Activated B cell treated with CpG ODN at 0.5 μM for 24 hours (primary cell): ENCODE data around the gene PFDN4. TPM values are rescaled to one million over a fixed set of nuclear protein-coding genes. Genes with fewer than 3 reads are reported as not detected.
A peak's percentile ranks its signal among the peaks of the same experiment; 100 is the strongest.

Source experiments
- ATAC-seq: fragments of 200-7000 bp; cut with Tn5 transposase; one replicate; pipeline ENCODE4 v1.10.0; 2021; ENCODE audit warnings: low read depth, mild to moderate bottlenecking, moderate library complexity
- CTCF ChIA-PET: fragments of 350-600 bp; sonication (Branson Sonifier 250); formaldehyde crosslinking; loops from one replicate; lab custom pipeline; 2021; ENCODE audit warnings: antibody characterized with exemption; lab: Charles Lee
- POLR2A ChIA-PET: fragments of 350-600 bp; sonication (Branson Sonifier 250); formaldehyde crosslinking; loops from one replicate; lab custom pipeline; 2021; ENCODE audit warnings: antibody characterized with exemption; lab: Charles Lee
- DNase-seq: peaks from one replicate; pipeline ENCODE4 v3.0.0; 2022
- H3K27ac Mint-ChIP-seq: one replicate; pipeline ENCODE4 v1.8.0; 2020; ENCODE audit warnings: mixed read lengths
- H3K27me3 Mint-ChIP-seq: one replicate; pipeline ENCODE4 v1.8.0; 2021; ENCODE audit warnings: mixed read lengths
- H3K36me3 Mint-ChIP-seq: one replicate; pipeline ENCODE4 v1.8.0; 2021; ENCODE audit warnings: low read depth, mixed read lengths
- H3K4me1 Mint-ChIP-seq: one replicate; pipeline ENCODE4 v1.8.0; 2021; ENCODE audit warnings: mixed read lengths
- H3K4me3 Mint-ChIP-seq: one replicate; pipeline ENCODE4 v1.8.0; 2020; ENCODE audit warnings: mild to moderate bottlenecking, mixed read lengths
- H3K9me3 Mint-ChIP-seq: one replicate; pipeline ENCODE4 v1.8.0; 2020; ENCODE audit warnings: mixed read lengths
- intact Hi-C: fragments of 100-400 bp; cut with micrococcal nuclease; formaldehyde crosslinking; loops from one replicate; pipeline ENCODE4 v1.15.1; 2024
- total RNA-seq: library from RNA; stranded (reverse); gene quantifications from 2 replicates; pipeline ENCODE4 v1.2.3, GENCODE V29; 2022
- TF ChIP-seq, protein P1 (sequence below): fragments of 200-600 bp; IDR thresholded peaks from one replicate; pipeline ENCODE4 v1.8.0; 2022; ENCODE audit warnings: antibody characterized with exemption, mild to moderate bottlenecking

PFDN4 gene
- total RNA-seq, 1 donor from 2014 or later, result 16.5 TPM

GRCh38 chr20:54189630-54190029 is 18.3 kb upstream of the PFDN4 start:
- H3K4me1 Mint-ChIP-seq, result no peaks in the 10 kb centered on the region
- peaks cover 7% of the 10 kb centered on the region for H3K27me3 Mint-ChIP-seq
- ATAC-seq (no peak), DNase-seq (no peak)
- ChIA-PET POLR2A (no interaction called here), CTCF (no interaction called here)
- no peaks in the 10 kb centered on the region for H3K36me3 Mint-ChIP-seq
- no peaks in the 10 kb centered on the region for H3K9me3 Mint-ChIP-seq
- TF ChIP-seq, protein P1, sequence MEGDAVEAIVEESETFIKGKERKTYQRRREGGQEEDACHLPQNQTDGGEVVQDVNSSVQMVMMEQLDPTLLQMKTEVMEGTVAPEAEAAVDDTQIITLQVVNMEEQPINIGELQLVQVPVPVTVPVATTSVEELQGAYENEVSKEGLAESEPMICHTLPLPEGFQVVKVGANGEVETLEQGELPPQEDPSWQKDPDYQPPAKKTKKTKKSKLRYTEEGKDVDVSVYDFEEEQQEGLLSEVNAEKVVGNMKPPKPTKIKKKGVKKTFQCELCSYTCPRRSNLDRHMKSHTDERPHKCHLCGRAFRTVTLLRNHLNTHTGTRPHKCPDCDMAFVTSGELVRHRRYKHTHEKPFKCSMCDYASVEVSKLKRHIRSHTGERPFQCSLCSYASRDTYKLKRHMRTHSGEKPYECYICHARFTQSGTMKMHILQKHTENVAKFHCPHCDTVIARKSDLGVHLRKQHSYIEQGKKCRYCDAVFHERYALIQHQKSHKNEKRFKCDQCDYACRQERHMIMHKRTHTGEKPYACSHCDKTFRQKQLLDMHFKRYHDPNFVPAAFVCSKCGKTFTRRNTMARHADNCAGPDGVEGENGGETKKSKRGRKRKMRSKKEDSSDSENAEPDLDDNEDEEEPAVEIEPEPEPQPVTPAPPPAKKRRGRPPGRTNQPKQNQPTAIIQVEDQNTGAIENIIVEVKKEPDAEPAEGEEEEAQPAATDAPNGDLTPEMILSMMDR, result no peak
- no peak overlapping the region for H3K27ac Mint-ChIP-seq
- intact Hi-C loops, result no loop called here
- no peak overlapping the region for H3K4me3 Mint-ChIP-seq

- ATAC-seq, result no peak
- Mint-ChIP-seq H3K27me3 (peaks cover 3% of the 10 kb centered on the region), H3K36me3 (no peaks in the 10 kb centered on the region), H3K4me3 (no peak overlapping the region), H3K9me3 (no peaks in the 10 kb centered on the region), H3K4me1 (no peaks in the 10 kb centered on the region), H3K27ac (no peak overlapping the region)
- TF ChIP-seq, protein P1, result no peak
- intact Hi-C loops, result no loop called here
- CTCF ChIA-PET, result no interaction called here
- POLR2A ChIA-PET, result no interaction called here
- DNase-seq, result no peak
Observed at GRCh38 chr20:54190217-54190616, 17.7 kb upstream of the PFDN4 start.

DNA sequence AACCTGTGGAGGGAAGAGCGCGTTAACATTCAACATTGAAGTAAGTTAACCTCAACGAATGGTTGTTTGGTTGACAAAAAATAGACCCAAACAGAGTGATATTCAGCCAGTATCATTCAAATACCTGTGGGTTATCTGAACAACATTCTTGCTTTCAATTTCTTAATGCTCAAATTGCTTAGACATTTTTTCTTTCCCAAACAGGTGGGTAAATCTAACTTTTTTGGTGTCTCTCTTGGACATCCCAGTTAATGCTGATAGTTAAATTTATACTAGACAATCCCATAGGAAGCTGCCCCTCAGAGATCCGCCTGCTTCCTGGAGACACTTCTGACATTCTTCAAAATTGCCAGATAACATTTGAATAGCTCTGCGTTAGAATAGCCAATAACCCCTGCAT is 14.1 kb upstream of the PFDN4 start:
- DNase-seq, result no peak
- Mint-ChIP-seq H3K27me3 (no peaks in the 10 kb centered on the region), H3K27ac (no peak overlapping the region), H3K9me3 (no peaks in the 10 kb centered on the region), H3K4me3 (no peak overlapping the region), H3K4me1 (peaks cover 6% of the 10 kb centered on the region), H3K36me3 (no peaks in the 10 kb centered on the region)
- CTCF ChIA-PET, result no interaction called here
- POLR2A ChIA-PET, result no interaction called here
- no peak for ATAC-seq
- intact Hi-C loops, result no loop called here
- TF ChIP-seq, protein P1, result no peak

- POLR2A ChIA-PET, result no interaction called here
- Mint-ChIP-seq H3K4me1 (peaks cover 6% of the 10 kb centered on the region), H3K4me3 (no peak overlapping the region), H3K36me3 (no peaks in the 10 kb centered on the region), H3K9me3 (no peaks in the 10 kb centered on the region), H3K27ac (no peak overlapping the region), H3K27me3 (no peaks in the 10 kb centered on the region)
- no peak for DNase-seq
- CTCF ChIA-PET, result no interaction called here
- TF ChIP-seq, protein P1, result no peak
- ATAC-seq, result no peak
- intact Hi-C loops, result loop anchor here (5.0 kb wide), 2 partner anchors 253 to 978 kb away; no protein-coding TSS in a partner anchor
Observed at GRCh38 chr20:54194724-54195438, 13.0 kb upstream of the PFDN4 start.

GRCh38 chr20:54195483-54196472 is 12.1 kb upstream of the PFDN4 start:
- intact Hi-C loops, result loop anchor here (5.0 kb wide), 2 partner anchors 253 to 978 kb away; no protein-coding TSS in a partner anchor
- H3K36me3 Mint-ChIP-seq, result no peaks in the 10 kb centered on the region
- DNase-seq, result no peak
- CTCF ChIA-PET, result interaction anchor here (1.2 kb wide), 1 partner anchor 99 kb away, joined by 4 read pairs; no protein-coding TSS in a partner anchor
- POLR2A ChIA-PET, result no interaction called here
- H3K4me3 Mint-ChIP-seq, result no peak overlapping the region
- ATAC-seq, result peak; percentile 21
- TF ChIP-seq, protein P1, result no peak
- peaks cover 6% of the 10 kb centered on the region for H3K4me1 Mint-ChIP-seq
- no peaks in the 10 kb centered on the region for H3K27me3 Mint-ChIP-seq
- no peaks in the 10 kb centered on the region for H3K9me3 Mint-ChIP-seq
- H3K27ac Mint-ChIP-seq, result no peak overlapping the region
